ENCODE results near the gene IL17RA.

GRCh38 chr22:17079572-17079971 lies 5.2 kb upstream of the IL17RA start:
- TF ChIP-seq EZH2phosphoT487 (IDR thresholded peaks at IDR 0.05; ENCODE audit: insufficient read depth, low read depth) (no peak), EZH2 (IDR thresholded peaks at IDR 0.05; ENCODE audit: insufficient read depth, poor library complexity, severe bottlenecking) (no peak)

All from GM23248 (cell line).